Astrocyte (in vitro differentiated cells and primary cell): Measurements from ENCODE around the gene COL18A1. TPM values are rescaled to one million over a fixed set of nuclear protein-coding genes. Genes with fewer than 3 reads are reported as not detected.

Source experiments
- DNase-seq: peaks from one replicate; pipeline ENCODE4 v3.0.0-alpha.2; 2010; ENCODE audit warnings: low read depth
- FAIRE-seq: peaks from 2 replicates; lab custom pipeline; 2011; peaks lifted over from hg19 to GRCh38; lab: Jason Lieb, UNC
- H2AFZ ChIP-seq: 2 replicates; pipeline ENCODE4 v1.6.0; 2012; ENCODE audit warnings: low read depth, low read length, inconsistent platforms
- H3K27ac ChIP-seq: 2 replicates; pipeline ENCODE4 v1.5.1; 2011; ENCODE audit warnings: low read depth, low read length, inconsistent platforms
- H3K27me3 ChIP-seq: 2 replicates; pipeline ENCODE4 v1.6.0; 2011; ENCODE audit warnings: low read length, inconsistent platforms; ENCODE audit not compliant: insufficient read depth
- H3K36me3 ChIP-seq: 2 replicates; pipeline ENCODE4 v1.5.1; 2011; ENCODE audit warnings: low read length, inconsistent platforms; ENCODE audit not compliant: insufficient read depth
- H3K4me1 ChIP-seq: 2 replicates; pipeline ENCODE4 v1.5.1; 2011; ENCODE audit warnings: low read length, inconsistent platforms; ENCODE audit not compliant: insufficient read depth
- H3K4me2 ChIP-seq: 2 replicates; pipeline ENCODE4 v1.6.0; 2012; ENCODE audit warnings: low read length, inconsistent platforms
- H3K4me3 ChIP-seq: 2 replicates; pipeline ENCODE4 v1.5.1; 2011; ENCODE audit warnings: low read depth, mild to moderate bottlenecking, low read length, inconsistent platforms; ENCODE audit not compliant: insufficient read depth
- H3K79me2 ChIP-seq: 2 replicates; pipeline ENCODE4 v1.6.0; 2012; ENCODE audit warnings: mild to moderate bottlenecking, low read length, inconsistent platforms; ENCODE audit not compliant: insufficient read depth
- H3K9ac ChIP-seq: 2 replicates; pipeline ENCODE4 v1.6.0; 2012; ENCODE audit warnings: mild to moderate bottlenecking, low read length, inconsistent platforms
- H3K9me3 ChIP-seq: 2 replicates; pipeline ENCODE4 v1.5.1; 2012; ENCODE audit warnings: low read depth, mild to moderate bottlenecking, low read length, inconsistent platforms; ENCODE audit not compliant: insufficient read depth
- H4K20me1 ChIP-seq: 2 replicates; pipeline ENCODE4 v1.6.0; 2012; ENCODE audit warnings: low read length, inconsistent platforms; ENCODE audit not compliant: insufficient read depth
- H3K27ac Mint-ChIP-seq: one replicate; pipeline ENCODE4 v1.8.0; 2021; ENCODE audit warnings: mild to moderate bottlenecking, mixed read lengths; ENCODE audit not compliant: unreplicated experiment
- H3K27me3 Mint-ChIP-seq: one replicate; pipeline ENCODE4 v1.8.0; 2021; ENCODE audit warnings: low read depth, mixed read lengths; ENCODE audit not compliant: unreplicated experiment
- H3K36me3 Mint-ChIP-seq: one replicate; pipeline ENCODE4 v1.8.0; 2021; ENCODE audit warnings: low read depth, mixed read lengths; ENCODE audit not compliant: unreplicated experiment
- H3K4me1 Mint-ChIP-seq: one replicate; pipeline ENCODE4 v1.8.0; 2021; ENCODE audit warnings: low read depth, mixed read lengths; ENCODE audit not compliant: unreplicated experiment
- H3K4me3 Mint-ChIP-seq: one replicate; pipeline ENCODE4 v1.8.0; 2021; ENCODE audit warnings: mild to moderate bottlenecking, moderate library complexity, mixed read lengths; ENCODE audit not compliant: unreplicated experiment
- H3K9me3 Mint-ChIP-seq: one replicate; pipeline ENCODE4 v1.8.0; 2021; ENCODE audit warnings: mild to moderate bottlenecking, mixed read lengths; ENCODE audit not compliant: unreplicated experiment
- EZH2 ChIP-seq: IDR thresholded peaks from 2 replicates; pipeline ENCODE4 v1.6.1; 2012; ENCODE audit warnings: mild to moderate bottlenecking, low read length, inconsistent platforms; ENCODE audit not compliant: insufficient read depth
- total RNA-seq: library from RNA; stranded (reverse); gene quantifications from 2 replicates; pipeline ENCODE4 v1.2.1, GENCODE V29; 2021
- TF ChIP-seq, protein P1 (sequence below): IDR thresholded peaks from 2 replicates; pipeline ENCODE4 v1.5.1; 2011; ENCODE audit warnings: low read depth, mild to moderate bottlenecking, inconsistent platforms, low read length, moderate library complexity; ENCODE audit not compliant: insufficient read depth

Gene COL18A1
- total RNA-seq, 1 donor from 2014 or later, result 616 TPM

DNA sequence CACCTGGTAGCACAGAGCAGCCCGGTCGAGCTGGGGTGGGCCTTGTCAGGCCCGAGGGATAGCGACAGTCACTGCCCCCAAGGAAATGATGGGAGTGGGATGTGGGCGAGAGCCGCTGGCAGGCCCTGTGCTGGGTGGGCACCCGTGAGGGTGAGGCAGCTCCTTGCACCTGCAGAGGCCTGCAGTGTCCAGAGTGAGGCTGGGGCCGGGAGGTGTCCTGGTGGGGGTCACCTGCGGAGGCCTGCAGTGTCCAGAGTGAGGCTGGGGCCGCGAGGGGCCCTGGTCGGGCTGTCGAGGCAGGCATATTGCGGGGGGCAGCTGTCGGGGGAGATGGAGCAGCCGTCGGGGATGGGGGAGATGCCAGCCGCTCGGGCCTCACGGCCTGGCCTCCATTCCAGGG lies 87.8 kb downstream of the COL18A1 start:
- no peaks in the 10 kb centered on the region for H3K4me1 ChIP-seq
- TF ChIP-seq EZH2, result no peak
- TF ChIP-seq, protein P1, sequence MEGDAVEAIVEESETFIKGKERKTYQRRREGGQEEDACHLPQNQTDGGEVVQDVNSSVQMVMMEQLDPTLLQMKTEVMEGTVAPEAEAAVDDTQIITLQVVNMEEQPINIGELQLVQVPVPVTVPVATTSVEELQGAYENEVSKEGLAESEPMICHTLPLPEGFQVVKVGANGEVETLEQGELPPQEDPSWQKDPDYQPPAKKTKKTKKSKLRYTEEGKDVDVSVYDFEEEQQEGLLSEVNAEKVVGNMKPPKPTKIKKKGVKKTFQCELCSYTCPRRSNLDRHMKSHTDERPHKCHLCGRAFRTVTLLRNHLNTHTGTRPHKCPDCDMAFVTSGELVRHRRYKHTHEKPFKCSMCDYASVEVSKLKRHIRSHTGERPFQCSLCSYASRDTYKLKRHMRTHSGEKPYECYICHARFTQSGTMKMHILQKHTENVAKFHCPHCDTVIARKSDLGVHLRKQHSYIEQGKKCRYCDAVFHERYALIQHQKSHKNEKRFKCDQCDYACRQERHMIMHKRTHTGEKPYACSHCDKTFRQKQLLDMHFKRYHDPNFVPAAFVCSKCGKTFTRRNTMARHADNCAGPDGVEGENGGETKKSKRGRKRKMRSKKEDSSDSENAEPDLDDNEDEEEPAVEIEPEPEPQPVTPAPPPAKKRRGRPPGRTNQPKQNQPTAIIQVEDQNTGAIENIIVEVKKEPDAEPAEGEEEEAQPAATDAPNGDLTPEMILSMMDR, result no peak
- DNase-seq (no peak), FAIRE-seq (no peak)
- H3K79me2 ChIP-seq, result no peaks in the 10 kb centered on the region
- H3K36me3 Mint-ChIP-seq, result peaks cover 6% of the 10 kb centered on the region
- H3K9ac ChIP-seq, result no peak overlapping the region
- H3K36me3 ChIP-seq, result peaks cover 5% of the 10 kb centered on the region
- H3K9me3 ChIP-seq, result no peaks in the 10 kb centered on the region
- H3K27me3 Mint-ChIP-seq, result no peaks in the 10 kb centered on the region
- H3K4me3 Mint-ChIP-seq, result no peak overlapping the region
- no peak overlapping the region for H3K27ac Mint-ChIP-seq
- peaks cover 3% of the 10 kb centered on the region for H3K4me1 Mint-ChIP-seq
- no peak overlapping the region for H3K27ac ChIP-seq
- H3K4me3 ChIP-seq, result no peak overlapping the region
- H3K27me3 ChIP-seq, result no peaks in the 10 kb centered on the region
- H2AFZ ChIP-seq, result no peak overlapping the region
- H4K20me1 ChIP-seq, result no peaks in the 10 kb centered on the region
- no peak overlapping the region for H3K4me2 ChIP-seq
- H3K9me3 Mint-ChIP-seq, result no peaks in the 10 kb centered on the region

DNA sequence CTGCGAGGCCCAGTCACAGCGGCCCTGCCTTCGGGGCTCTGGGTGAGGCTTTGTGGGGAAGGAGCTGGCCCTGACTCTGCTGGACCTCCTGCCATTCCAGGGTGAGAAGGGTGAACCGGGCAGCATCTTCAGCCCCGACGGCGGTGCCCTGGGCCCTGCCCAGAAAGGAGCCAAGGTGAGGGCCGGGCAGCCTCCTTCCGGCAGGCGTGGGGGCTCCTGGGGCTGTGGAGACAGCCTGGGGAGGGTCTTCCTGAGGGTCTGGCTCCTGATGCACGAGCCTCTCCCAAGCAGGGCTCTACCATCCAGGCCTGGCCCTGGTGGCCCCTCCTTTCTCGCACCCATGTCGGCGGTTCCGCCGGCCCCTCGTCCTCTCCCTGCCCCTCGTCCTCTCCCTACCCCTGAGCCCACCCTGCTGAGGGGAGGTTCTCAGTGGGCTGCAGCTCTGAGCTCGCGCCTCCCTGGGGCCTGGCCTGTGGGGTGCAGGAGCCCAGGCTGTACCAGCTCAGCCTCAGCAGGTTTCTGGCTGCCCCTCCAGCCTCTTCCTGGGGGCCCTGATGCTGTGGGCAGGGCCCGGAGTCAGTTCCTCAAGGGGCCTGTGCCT lies 88.5 kb downstream of the COL18A1 start:
- H3K4me2 ChIP-seq, result no peak overlapping the region
- Mint-ChIP-seq H3K4me3 (no peak overlapping the region), H3K36me3 (peaks cover 4% of the 10 kb centered on the region), H3K27ac (no peak overlapping the region), H3K9me3 (no peaks in the 10 kb centered on the region), H3K4me1 (no peaks in the 10 kb centered on the region), H3K27me3 (no peaks in the 10 kb centered on the region)
- no peak overlapping the region for H2AFZ ChIP-seq
- no peaks in the 10 kb centered on the region for H3K4me1 ChIP-seq
- no peaks in the 10 kb centered on the region for H3K9me3 ChIP-seq
- no peaks in the 10 kb centered on the region for H3K27me3 ChIP-seq
- H3K36me3 ChIP-seq, result peaks cover 5% of the 10 kb centered on the region
- no peak overlapping the region for H3K9ac ChIP-seq
- no peak for TF ChIP-seq EZH2
- TF ChIP-seq, protein P1, result no peak
- H4K20me1 ChIP-seq, result no peaks in the 10 kb centered on the region
- no peak overlapping the region for H3K27ac ChIP-seq
- H3K4me3 ChIP-seq, result no peak overlapping the region
- DNase-seq (no peak), FAIRE-seq (no peak)
- H3K79me2 ChIP-seq, result no peaks in the 10 kb centered on the region

DNA sequence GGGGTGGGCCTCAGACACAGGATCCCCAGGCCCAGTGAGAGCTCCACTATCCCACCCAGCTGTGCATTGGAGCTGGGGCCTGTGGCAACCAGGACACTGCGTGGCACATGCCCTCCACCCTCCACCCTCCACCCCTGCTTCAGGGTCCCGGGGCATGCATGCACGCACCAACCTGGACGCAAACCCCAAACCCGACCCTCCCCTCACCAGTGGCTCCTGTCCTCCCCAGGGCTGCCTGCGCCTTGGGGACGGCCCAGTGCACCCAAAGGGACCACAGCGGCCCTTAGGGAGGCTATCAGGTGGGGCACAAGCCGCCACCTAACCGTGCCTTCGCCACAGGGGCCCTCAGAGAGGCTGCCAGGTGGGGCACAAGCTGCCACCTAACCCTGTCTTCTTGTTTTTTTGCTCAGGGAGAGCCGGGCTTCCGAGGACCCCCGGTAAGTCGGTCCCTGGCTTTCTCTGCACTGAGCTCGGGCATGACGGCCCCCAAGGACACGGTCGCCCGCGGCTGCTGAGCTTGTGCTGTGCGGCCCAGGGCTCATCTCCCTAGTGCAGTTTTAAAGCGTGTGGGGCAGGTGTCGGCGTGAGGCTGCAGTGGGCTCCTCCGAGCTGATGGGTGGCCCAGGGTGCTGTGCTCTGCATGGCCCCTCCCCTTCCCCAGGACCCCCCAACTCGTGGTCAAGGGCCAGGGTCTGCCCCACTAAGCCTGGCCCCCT lies 89.3 kb downstream of the COL18A1 start:
- H3K9ac ChIP-seq, result no peak overlapping the region
- no peaks in the 10 kb centered on the region for H3K9me3 ChIP-seq
- Mint-ChIP-seq H3K9me3 (no peaks in the 10 kb centered on the region), H3K4me3 (no peak overlapping the region), H3K27me3 (no peaks in the 10 kb centered on the region), H3K36me3 (peaks cover 10% of the 10 kb centered on the region), H3K27ac (no peak overlapping the region), H3K4me1 (no peaks in the 10 kb centered on the region)
- H3K27ac ChIP-seq, result no peak overlapping the region
- H3K4me2 ChIP-seq, result no peak overlapping the region
- no peaks in the 10 kb centered on the region for H4K20me1 ChIP-seq
- no peak overlapping the region for H2AFZ ChIP-seq
- no peaks in the 10 kb centered on the region for H3K4me1 ChIP-seq
- H3K79me2 ChIP-seq, result no peaks in the 10 kb centered on the region
- no peak for TF ChIP-seq EZH2
- TF ChIP-seq, protein P1, result no peak
- DNase-seq, result no peak
- no peak for FAIRE-seq
- H3K36me3 ChIP-seq, result peaks cover 5% of the 10 kb centered on the region
- H3K27me3 ChIP-seq, result no peaks in the 10 kb centered on the region
- no peak overlapping the region for H3K4me3 ChIP-seq
